Measurements from ENCODE around the gene ATP6AP1. TPM values are rescaled to one million over a fixed set of nuclear protein-coding genes. Genes with fewer than 3 reads are reported as not detected.

Gene ATP6AP1
- total RNA-seq, 2 experiments from 2014 or later = 38.5 to 39.6 TPM

GRCh38 chrX:154397888-154398667 lies 30.4 kb upstream of the ATP6AP1 start, which contains the start of gene RPL10:
TSS of gene RPL10 (plus strand) at chrX:154398377. CDS start at chrX:154398520, 143 bp downstream.
- POLR2A ChIA-PET = interaction anchor here (1.0 to 2.2 kb wide), 7 partner anchors 11 to 426 kb away, joined by 3 to 11 read pairs (median 3); partner anchors contain the start of genes DNASE1L1, FLNA, TAFAZZIN and TMEM187
- CTCF ChIA-PET = interaction anchor here (0.6 to 2.8 kb wide), 6 partner anchors 9 to 27 kb away, joined by 4 to 10 read pairs (median 5); partner anchors contain the start of genes DNASE1L1 and TAFAZZIN

- POLR2A ChIA-PET = interaction anchor here (1.0 to 2.2 kb wide), 8 partner anchors 10 to 427 kb away, joined by 3 to 11 read pairs (median 4); partner anchors contain the start of genes DNASE1L1, FLNA, SLC10A3 and TAFAZZIN
- CTCF ChIA-PET = interaction anchor here (0.8 to 2.8 kb wide), 6 partner anchors 11 to 90 kb away, joined by 3 to 10 read pairs (median 4); partner anchors contain the start of genes DNASE1L1 and TAFAZZIN
Measured at GRCh38 chrX:154398668-154399526, 29.6 kb upstream of the ATP6AP1 start.

- POLR2A ChIA-PET = interaction anchor here (0.6 to 2.2 kb wide), 5 partner anchors 11 to 91 kb away, joined by 3 to 10 read pairs (median 3); partner anchors contain the start of genes SLC10A3 and TAFAZZIN
- CTCF ChIA-PET = interaction anchor here (1.0 to 2.8 kb wide), 4 partner anchors 10 to 89 kb away, joined by 3 to 10 read pairs (median 6); partner anchors contain the start of gene DNASE1L1
Measured at GRCh38 chrX:154399527-154400368, 28.7 kb upstream of the ATP6AP1 start.

GRCh38 chrX:154400369-154400817 lies 28.1 kb upstream of the ATP6AP1 start:
- CTCF ChIA-PET = interaction anchor here (1.2 kb wide), 1 partner anchor 23 kb away, joined by 3 read pairs; no protein-coding TSS in a partner anchor
- POLR2A ChIA-PET = interaction anchor here (1.3 to 2.2 kb wide), 3 partner anchors 10 to 90 kb away, joined by 3 to 10 read pairs (median 4); partner anchors contain the start of genes SLC10A3 and TAFAZZIN

GRCh38 chrX:154401045-154401799 lies 27.3 kb upstream of the ATP6AP1 start:
- ChIA-PET POLR2A (no interaction called here), CTCF (no interaction called here)

- ChIA-PET CTCF (no interaction called here), POLR2A (no interaction called here)
Measured at GRCh38 chrX:154401918-154402621, 26.4 kb upstream of the ATP6AP1 start.

GRCh38 chrX:154402622-154403127 lies 25.8 kb upstream of the ATP6AP1 start:
- CTCF ChIA-PET = no interaction called here
- POLR2A ChIA-PET = interaction anchor here (1.0 kb wide), 1 partner anchor 9 kb away, joined by 6 read pairs; no protein-coding TSS in a partner anchor

GRCh38 chrX:154403192-154403591 lies 25.3 kb upstream of the ATP6AP1 start:
- CTCF ChIA-PET = no interaction called here
- POLR2A ChIA-PET = interaction anchor here (1.0 kb wide), 1 partner anchor 9 kb away, joined by 6 read pairs; no protein-coding TSS in a partner anchor

- POLR2A ChIA-PET = no interaction called here
- CTCF ChIA-PET = no interaction called here
Measured at GRCh38 chrX:154403858-154404257, 24.6 kb upstream of the ATP6AP1 start.

GRCh38 chrX:154404625-154405192 lies 23.8 kb upstream of the ATP6AP1 start:
- ChIA-PET POLR2A (no interaction called here), CTCF (no interaction called here)

- CTCF ChIA-PET = interaction anchor here (2.0 kb wide), 1 partner anchor 10 kb away, joined by 8 read pairs; the partner anchor contains the start of gene RPL10
- POLR2A ChIA-PET = interaction anchor here (1.3 kb wide), 1 partner anchor 11 kb away, joined by 3 read pairs; the partner anchor contains the start of gene RPL10
Measured at GRCh38 chrX:154408659-154409221, 19.7 kb upstream of the ATP6AP1 start.

- CTCF ChIA-PET = interaction anchor here (2.0 kb wide), 1 partner anchor 10 kb away, joined by 8 read pairs; the partner anchor contains the start of gene RPL10
- POLR2A ChIA-PET = interaction anchor here (0.7 to 1.3 kb wide), 2 partner anchors 11 to 18 kb away, joined by 3 read pairs; partner anchors contain the start of gene RPL10
Measured at GRCh38 chrX:154409222-154409871, 19.1 kb upstream of the ATP6AP1 start, which contains the start of gene DNASE1L1. TSS of gene DNASE1L1 (minus strand) at chrX:154409254. CDS start at chrX:154405568, 3,686 bp downstream.

GRCh38 chrX:154411981-154412340 lies 16.5 kb upstream of the ATP6AP1 start:
- CTCF ChIA-PET = interaction anchor here (2.2 kb wide), 1 partner anchor 13 kb away, joined by 5 read pairs; the partner anchor contains the start of gene RPL10
- POLR2A ChIA-PET = interaction anchor here (1.2 to 1.8 kb wide), 4 partner anchors 9 to 17 kb away, joined by 3 to 6 read pairs (median 4); partner anchors contain the start of genes ATP6AP1 and RPL10

GRCh38 chrX:154412468-154412867 lies 16.0 kb upstream of the ATP6AP1 start:
- CTCF ChIA-PET = interaction anchor here (2.2 kb wide), 1 partner anchor 14 kb away, joined by 5 read pairs; the partner anchor contains the start of gene RPL10
- POLR2A ChIA-PET = interaction anchor here (1.2 to 1.8 kb wide), 4 partner anchors 9 to 16 kb away, joined by 3 to 6 read pairs (median 4); partner anchors contain the start of genes ATP6AP1 and RPL10

- CTCF ChIA-PET = interaction anchor here (2.2 kb wide), 1 partner anchor 15 kb away, joined by 5 read pairs; the partner anchor contains the start of gene RPL10
Measured at GRCh38 chrX:154413142-154413541, 15.3 kb upstream of the ATP6AP1 start.

More at GRCh38 chrX:154413142-154413541, 15.3 kb upstream of the ATP6AP1 start:
- POLR2A ChIA-PET = interaction anchor here (0.6 to 1.3 kb wide), 2 partner anchors 14 to 64 kb away, joined by 3 read pairs; partner anchors contain the start of gene RPL10
